HEK293T (cell line): Measurements from ENCODE around the gene TRIM2.

Experiments
- L3MBTL2 ChIP-seq: fragments of 450-650 bp; conservative IDR thresholded peaks from 2 replicates; pipeline ENCODE4 v1.6.1; 2016; ENCODE audit warnings: mild to moderate bottlenecking
- SP1 ChIP-seq: fragments of 450-650 bp; IDR thresholded peaks from 2 replicates; pipeline ENCODE4 v1.6.1; 2017

DNA sequence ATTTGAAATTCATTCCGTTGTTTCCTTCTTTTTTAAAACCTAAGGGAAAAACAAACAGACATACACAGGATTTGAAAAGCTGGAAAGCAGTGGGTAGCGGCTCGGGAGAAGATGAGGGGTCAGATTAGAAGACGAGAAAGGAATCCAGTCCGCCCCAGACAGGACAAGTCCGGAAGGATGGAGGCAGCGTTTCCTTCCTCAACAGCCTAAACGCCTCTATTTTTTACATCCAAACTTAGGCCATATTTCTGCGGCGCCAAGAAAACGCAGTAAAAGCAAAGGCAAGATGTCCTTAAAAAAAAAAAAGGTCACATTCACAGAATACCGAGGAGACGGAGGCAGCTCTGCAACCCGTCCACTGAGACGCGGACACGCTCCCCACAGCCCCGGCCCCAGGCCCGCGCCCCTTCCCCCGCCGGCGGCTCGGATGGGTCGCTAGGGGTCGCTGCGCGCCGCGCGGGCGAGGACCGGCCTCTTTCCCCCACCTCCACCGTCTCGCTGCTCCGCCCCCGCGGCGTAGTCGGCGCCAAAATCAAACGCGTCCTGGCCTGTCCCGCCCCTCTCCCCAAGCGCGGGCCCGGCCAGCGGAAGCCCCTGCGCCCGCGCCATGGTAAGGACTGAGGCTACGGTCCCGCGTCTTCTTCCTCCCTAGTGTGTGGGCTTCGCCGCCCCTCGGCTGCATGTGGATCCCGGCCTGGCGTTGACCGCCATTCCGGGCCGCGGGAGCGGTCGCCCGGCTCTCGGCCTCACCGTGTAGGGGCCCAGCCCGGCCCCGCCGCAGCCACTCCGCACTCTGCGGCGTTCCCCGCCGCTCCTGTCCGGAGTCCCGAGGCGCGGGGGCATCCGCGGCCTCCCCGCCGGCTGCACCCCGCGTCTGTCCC, 140.1 kb downstream of the TRIM2 start, which contains the start of gene MND1:
- TF ChIP-seq L3MBTL2 (peak; percentile 85), SP1 (no peak)
